Astrocyte (in vitro differentiated cells and primary cell): Measurements from ENCODE around the gene TNFAIP2. TPM values are rescaled to one million over a fixed set of nuclear protein-coding genes. Genes with fewer than 3 reads are reported as not detected.
"Not testable (repeated sequence)": the region's sequence is repeated elsewhere in the genome, so short reads cannot be mapped to it uniquely, and the experiment has no call there.

Source experiments
- DNase-seq: peaks from one replicate; pipeline ENCODE4 v3.0.0-alpha.2; 2010; ENCODE audit warnings: low read depth
- FAIRE-seq: peaks from 2 replicates; lab custom pipeline; 2011; peaks lifted over from hg19 to GRCh38; lab: Jason Lieb, UNC
- H2AFZ ChIP-seq: 2 replicates; pipeline ENCODE4 v1.6.0; 2012; ENCODE audit warnings: low read depth, low read length, inconsistent platforms
- H3K27ac ChIP-seq: 2 replicates; pipeline ENCODE4 v1.5.1; 2011; ENCODE audit warnings: low read depth, low read length, inconsistent platforms
- H3K27me3 ChIP-seq: 2 replicates; pipeline ENCODE4 v1.6.0; 2011; ENCODE audit warnings: low read length, inconsistent platforms; ENCODE audit not compliant: insufficient read depth
- H3K36me3 ChIP-seq: 2 replicates; pipeline ENCODE4 v1.5.1; 2011; ENCODE audit warnings: low read length, inconsistent platforms; ENCODE audit not compliant: insufficient read depth
- H3K4me1 ChIP-seq: 2 replicates; pipeline ENCODE4 v1.5.1; 2011; ENCODE audit warnings: low read length, inconsistent platforms; ENCODE audit not compliant: insufficient read depth
- H3K4me2 ChIP-seq: 2 replicates; pipeline ENCODE4 v1.6.0; 2012; ENCODE audit warnings: low read length, inconsistent platforms
- H3K4me3 ChIP-seq: 2 replicates; pipeline ENCODE4 v1.5.1; 2011; ENCODE audit warnings: low read depth, mild to moderate bottlenecking, low read length, inconsistent platforms; ENCODE audit not compliant: insufficient read depth
- H3K79me2 ChIP-seq: 2 replicates; pipeline ENCODE4 v1.6.0; 2012; ENCODE audit warnings: mild to moderate bottlenecking, low read length, inconsistent platforms; ENCODE audit not compliant: insufficient read depth
- H3K9ac ChIP-seq: 2 replicates; pipeline ENCODE4 v1.6.0; 2012; ENCODE audit warnings: mild to moderate bottlenecking, low read length, inconsistent platforms
- H3K9me3 ChIP-seq: 2 replicates; pipeline ENCODE4 v1.5.1; 2012; ENCODE audit warnings: low read depth, mild to moderate bottlenecking, low read length, inconsistent platforms; ENCODE audit not compliant: insufficient read depth
- H4K20me1 ChIP-seq: 2 replicates; pipeline ENCODE4 v1.6.0; 2012; ENCODE audit warnings: low read length, inconsistent platforms; ENCODE audit not compliant: insufficient read depth
- H3K27ac Mint-ChIP-seq: one replicate; pipeline ENCODE4 v1.8.0; 2021; ENCODE audit warnings: mild to moderate bottlenecking, mixed read lengths; ENCODE audit not compliant: unreplicated experiment
- H3K27me3 Mint-ChIP-seq: one replicate; pipeline ENCODE4 v1.8.0; 2021; ENCODE audit warnings: low read depth, mixed read lengths; ENCODE audit not compliant: unreplicated experiment
- H3K36me3 Mint-ChIP-seq: one replicate; pipeline ENCODE4 v1.8.0; 2021; ENCODE audit warnings: low read depth, mixed read lengths; ENCODE audit not compliant: unreplicated experiment
- H3K4me1 Mint-ChIP-seq: one replicate; pipeline ENCODE4 v1.8.0; 2021; ENCODE audit warnings: low read depth, mixed read lengths; ENCODE audit not compliant: unreplicated experiment
- H3K4me3 Mint-ChIP-seq: one replicate; pipeline ENCODE4 v1.8.0; 2021; ENCODE audit warnings: mild to moderate bottlenecking, moderate library complexity, mixed read lengths; ENCODE audit not compliant: unreplicated experiment
- H3K9me3 Mint-ChIP-seq: one replicate; pipeline ENCODE4 v1.8.0; 2021; ENCODE audit warnings: mild to moderate bottlenecking, mixed read lengths; ENCODE audit not compliant: unreplicated experiment
- EZH2 ChIP-seq: IDR thresholded peaks from 2 replicates; pipeline ENCODE4 v1.6.1; 2012; ENCODE audit warnings: mild to moderate bottlenecking, low read length, inconsistent platforms; ENCODE audit not compliant: insufficient read depth
- total RNA-seq: library from RNA; stranded (reverse); gene quantifications from 2 replicates; pipeline ENCODE4 v1.2.1, GENCODE V29; 2021
- TF ChIP-seq, protein P1 (sequence below): IDR thresholded peaks from 2 replicates; pipeline ENCODE4 v1.5.1; 2011; ENCODE audit warnings: low read depth, mild to moderate bottlenecking, inconsistent platforms, low read length, moderate library complexity; ENCODE audit not compliant: insufficient read depth

TNFAIP2 gene
- total RNA-seq, 1 donor from 2014 or later, result 29.5 TPM

DNA sequence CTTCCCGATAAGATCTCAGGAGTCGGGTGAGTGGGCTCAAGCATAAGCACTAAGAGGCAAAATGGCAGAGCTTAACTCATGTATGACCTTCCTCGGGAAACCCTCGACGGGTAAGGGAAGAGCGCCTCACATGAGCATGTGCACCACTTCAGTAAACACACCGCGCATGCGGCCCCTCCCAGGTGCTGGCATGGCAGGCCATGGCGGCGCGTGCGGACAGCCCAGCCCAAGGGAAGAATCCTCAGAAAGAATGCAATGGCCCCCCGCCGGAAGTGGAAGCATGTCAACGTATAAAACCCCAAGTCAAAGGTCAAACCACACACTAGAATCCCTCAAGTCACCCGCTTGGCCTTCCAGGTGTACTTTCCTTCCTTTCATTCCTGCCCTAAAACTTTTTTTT, 6.6 kb upstream of the TNFAIP2 start:
- Histone ChIP-seq H3K36me3 (no peaks in the 10 kb centered on the region), H2AFZ (no peak overlapping the region)

DNA sequence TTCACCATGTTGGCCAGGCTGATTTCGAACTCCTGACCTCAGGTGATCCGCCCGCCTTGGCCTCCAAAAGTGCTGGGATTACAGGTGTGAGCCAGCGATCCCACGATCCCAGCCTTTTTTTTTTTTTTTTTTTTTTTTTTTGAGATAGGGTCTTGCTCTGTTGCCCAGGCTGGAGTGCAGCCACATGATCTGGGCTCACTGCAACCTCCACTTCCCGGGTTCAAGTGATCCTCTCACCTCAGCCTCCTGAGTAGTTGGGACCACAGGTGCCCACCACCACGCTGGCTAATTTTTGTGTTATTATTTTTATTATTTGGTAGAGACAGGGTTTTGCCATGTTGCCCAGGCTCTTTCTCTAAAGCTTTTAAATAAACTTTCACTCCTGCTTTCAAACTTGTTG, 5.8 kb upstream of the TNFAIP2 start:
- H3K4me1 Mint-ChIP-seq, result peaks cover 10% of the 10 kb centered on the region
- H3K9me3 ChIP-seq, H3K27ac Mint-ChIP-seq, H3K36me3 ChIP-seq, H3K9me3 Mint-ChIP-seq, H3K4me3 Mint-ChIP-seq, H4K20me1 ChIP-seq, H3K27me3 Mint-ChIP-seq, H3K9ac ChIP-seq, H3K27me3 ChIP-seq, H3K36me3 Mint-ChIP-seq, DNase-seq, H2AFZ ChIP-seq, H3K79me2 ChIP-seq, H3K27ac ChIP-seq, H3K4me2 ChIP-seq, H3K4me3 ChIP-seq, FAIRE-seq: not testable (repeated sequence)
- H3K4me1 ChIP-seq, result peaks cover 16% of the 10 kb centered on the region

More for the DNA sequence above, 6.6 kb upstream of the TNFAIP2 start:
- H3K4me3 Mint-ChIP-seq, result peak overlapping the region; percentile 45
- H3K4me1 Mint-ChIP-seq, result peaks cover 12% of the 10 kb centered on the region
- no peak overlapping the region for H3K27ac Mint-ChIP-seq
- no peaks in the 10 kb centered on the region for H4K20me1 ChIP-seq
- peaks cover 2% of the 10 kb centered on the region for H3K9me3 Mint-ChIP-seq
- H3K27me3 ChIP-seq, result no peaks in the 10 kb centered on the region
- H3K4me3 ChIP-seq, result no peak overlapping the region
- H3K36me3 Mint-ChIP-seq, result no peaks in the 10 kb centered on the region
- no peaks in the 10 kb centered on the region for H3K9me3 ChIP-seq
- H3K79me2 ChIP-seq, result no peaks in the 10 kb centered on the region
- peaks cover 9% of the 10 kb centered on the region for H3K4me1 ChIP-seq
- TF ChIP-seq EZH2, result no peak
- TF ChIP-seq, protein P1, sequence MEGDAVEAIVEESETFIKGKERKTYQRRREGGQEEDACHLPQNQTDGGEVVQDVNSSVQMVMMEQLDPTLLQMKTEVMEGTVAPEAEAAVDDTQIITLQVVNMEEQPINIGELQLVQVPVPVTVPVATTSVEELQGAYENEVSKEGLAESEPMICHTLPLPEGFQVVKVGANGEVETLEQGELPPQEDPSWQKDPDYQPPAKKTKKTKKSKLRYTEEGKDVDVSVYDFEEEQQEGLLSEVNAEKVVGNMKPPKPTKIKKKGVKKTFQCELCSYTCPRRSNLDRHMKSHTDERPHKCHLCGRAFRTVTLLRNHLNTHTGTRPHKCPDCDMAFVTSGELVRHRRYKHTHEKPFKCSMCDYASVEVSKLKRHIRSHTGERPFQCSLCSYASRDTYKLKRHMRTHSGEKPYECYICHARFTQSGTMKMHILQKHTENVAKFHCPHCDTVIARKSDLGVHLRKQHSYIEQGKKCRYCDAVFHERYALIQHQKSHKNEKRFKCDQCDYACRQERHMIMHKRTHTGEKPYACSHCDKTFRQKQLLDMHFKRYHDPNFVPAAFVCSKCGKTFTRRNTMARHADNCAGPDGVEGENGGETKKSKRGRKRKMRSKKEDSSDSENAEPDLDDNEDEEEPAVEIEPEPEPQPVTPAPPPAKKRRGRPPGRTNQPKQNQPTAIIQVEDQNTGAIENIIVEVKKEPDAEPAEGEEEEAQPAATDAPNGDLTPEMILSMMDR, result no peak
- peaks cover 6% of the 10 kb centered on the region for H3K27me3 Mint-ChIP-seq
- H3K27ac ChIP-seq, result no peak overlapping the region
- no peak for FAIRE-seq
- no peak for DNase-seq
- no peak overlapping the region for H3K4me2 ChIP-seq
- no peak overlapping the region for H3K9ac ChIP-seq

DNA sequence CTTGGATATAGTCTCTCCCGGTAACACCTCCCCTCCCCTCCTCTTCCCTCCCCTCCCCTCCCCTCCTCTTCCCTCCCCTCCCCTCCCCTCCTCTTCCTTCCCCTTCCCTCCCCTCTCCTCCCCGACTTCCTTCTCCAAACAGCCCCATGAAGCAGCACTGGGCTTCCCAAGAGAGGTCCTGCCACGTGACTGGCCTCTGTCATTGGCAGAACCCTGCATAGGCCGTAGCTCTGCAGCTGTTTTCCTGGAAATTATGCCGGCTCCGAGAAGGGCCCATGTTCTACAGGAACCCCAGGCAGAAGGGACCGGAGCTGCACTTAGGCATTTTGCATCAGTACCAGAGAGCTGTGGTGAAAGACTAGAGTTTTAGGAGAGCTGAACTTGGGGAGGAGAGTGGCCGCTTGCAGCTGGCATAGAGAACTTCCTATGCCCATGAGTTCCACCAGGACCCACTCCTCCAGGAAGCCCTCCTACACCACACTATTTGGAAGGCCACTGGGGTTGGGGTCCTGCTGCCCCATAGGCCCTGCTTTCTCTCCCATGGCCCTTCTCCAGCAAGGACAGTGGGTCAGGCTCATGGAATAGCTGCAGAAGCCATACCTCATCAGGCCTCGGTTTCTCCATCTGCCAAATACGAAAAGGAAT, 5.1 kb upstream of the TNFAIP2 start:
- Mint-ChIP-seq H3K4me3 (no peak overlapping the region), H3K4me1 (peaks cover 10% of the 10 kb centered on the region), H3K9me3 (peaks cover 2% of the 10 kb centered on the region), H3K36me3 (no peaks in the 10 kb centered on the region), H3K27me3 (peaks cover 6% of the 10 kb centered on the region), H3K27ac (no peak overlapping the region)
- Histone ChIP-seq H3K4me3 (no peak overlapping the region), H3K9ac (no peak overlapping the region), H3K36me3 (no peaks in the 10 kb centered on the region), H2AFZ (peak overlapping the region; percentile 41), H3K4me2 (no peak overlapping the region), H4K20me1 (no peaks in the 10 kb centered on the region), H3K4me1 (peaks cover 22% of the 10 kb centered on the region), H3K79me2 (no peaks in the 10 kb centered on the region), H3K27ac (no peak overlapping the region), H3K9me3 (no peaks in the 10 kb centered on the region), H3K27me3 (no peaks in the 10 kb centered on the region)
- no peak for DNase-seq
- no peak for FAIRE-seq
- TF ChIP-seq EZH2, result no peak
- TF ChIP-seq, protein P1, result no peak
